Neural cell (in vitro differentiated cells): ENCODE data around the gene CREBBP.

ENCODE experiments used
- CTCF ChIP-seq: fragments of 450-650 bp; IDR thresholded peaks from 2 replicates; pipeline ENCODE4 v1.5.1; 2014; ENCODE audit warnings: antibody characterized with exemption, mild to moderate bottlenecking, moderate library complexity; ENCODE audit not compliant: poor library complexity, severe bottlenecking
- EP300 ChIP-seq: fragments of 450-650 bp; conservative IDR thresholded peaks from 2 replicates; pipeline ENCODE4 v1.6.1; 2014; ENCODE audit warnings: antibody characterized with exemption, mild to moderate bottlenecking, moderate library complexity; ENCODE audit not compliant: poor library complexity, severe bottlenecking
- SMC3 ChIP-seq: fragments of 450-650 bp; conservative IDR thresholded peaks from 2 replicates; pipeline ENCODE4 v1.6.1; 2014; ENCODE audit warnings: antibody characterized with exemption, mild to moderate bottlenecking, moderate library complexity; ENCODE audit not compliant: poor library complexity

GRCh38 chr16:3787924-3788661, 92.4 kb downstream of the CREBBP start:
- TF ChIP-seq CTCF (no peak), SMC3 (no peak), EP300 (no peak)
